HepG2 (cell line): ENCODE results near the gene GTPBP6. TPM values are rescaled to one million over a fixed set of nuclear protein-coding genes. Genes with fewer than 3 reads are reported as not detected.

ENCODE experiments used
- CCAR2 ChIP-seq: fragments of 200-400 bp; formaldehyde crosslinking; optimal IDR thresholded peaks from 2 replicates; pipeline ENCODE3; 2018; ENCODE audit warnings: low read depth, mild to moderate bottlenecking, low read length, moderate library complexity
- CEBPB ChIP-seq: IDR thresholded peaks from 2 replicates; pipeline ENCODE4 v1.6.1; 2011; ENCODE audit warnings: low read depth, low read length, improper control_type of control experiment, borderline replicate concordance
- ETV6 ChIP-seq: sonication (generic); formaldehyde crosslinking; conservative IDR thresholded peaks from 2 replicates; pipeline ENCODE4 v1.4.0; 2020; ENCODE audit warnings: missing genetic modification reagents
- HNF1B ChIP-seq: sonication (generic); formaldehyde crosslinking; IDR thresholded peaks from 2 replicates; pipeline ENCODE4 v1.5.1; 2020; ENCODE audit warnings: mild to moderate bottlenecking, moderate library complexity, missing genetic modification reagents
- KAT2B ChIP-seq: fragments of 150-350 bp; IDR thresholded peaks from 2 replicates; pipeline ENCODE4 v1.6.1; 2014; ENCODE audit warnings: low read depth, low read length, borderline replicate concordance
- MLLT10 ChIP-seq: sonication (generic); formaldehyde crosslinking; IDR thresholded peaks from 2 replicates; pipeline ENCODE4 v1.4.0; 2020; ENCODE audit warnings: missing genetic modification reagents
- MLX ChIP-seq: IDR thresholded peaks from 2 replicates; pipeline ENCODE4 v1.6.1; 2016
- NRL ChIP-seq: sonication (generic); formaldehyde crosslinking; IDR thresholded peaks from 2 replicates; pipeline ENCODE4 v1.5.0; 2020; ENCODE audit warnings: missing genetic modification reagents, mild to moderate bottlenecking, moderate library complexity, borderline replicate concordance
- PAXIP1 ChIP-seq: sonication (generic); formaldehyde crosslinking; conservative IDR thresholded peaks from 2 replicates; pipeline ENCODE4 v1.4.0; 2020; ENCODE audit warnings: mild to moderate bottlenecking, missing genetic modification reagents, moderate library complexity
- POLR2G ChIP-seq: fragments of 200-400 bp; formaldehyde crosslinking; IDR thresholded peaks from 2 replicates; pipeline ENCODE4 v1.6.1; 2018; ENCODE audit warnings: mild to moderate bottlenecking, low read depth, low read length, moderate library complexity
- RFX1 ChIP-seq: fragments of 450-650 bp; IDR thresholded peaks from 2 replicates; pipeline ENCODE4 v1.6.1; 2017
- SOX5 ChIP-seq: IDR thresholded peaks from 2 replicates; pipeline ENCODE4 v1.6.1; 2016; ENCODE audit warnings: borderline replicate concordance
- STAT5B ChIP-seq: sonication (generic); formaldehyde crosslinking; IDR thresholded peaks from 2 replicates; pipeline ENCODE4 v1.4.0; 2020; ENCODE audit warnings: missing genetic modification reagents
- TRIM22 ChIP-seq: fragments of 450-650 bp; IDR thresholded peaks from 2 replicates; pipeline ENCODE4 v1.6.1; 2017
- ZNF124 ChIP-seq: sonication (generic); formaldehyde crosslinking; IDR thresholded peaks from 2 replicates; pipeline ENCODE4 v1.4.0; 2020; ENCODE audit warnings: missing genetic modification reagents
- ZNF253 ChIP-seq: sonication (generic); formaldehyde crosslinking; IDR thresholded peaks from 2 replicates; pipeline ENCODE4 v1.8.0; 2022; ENCODE audit warnings: mild to moderate bottlenecking, missing genetic modification reagents, borderline replicate concordance
- ZNF326 ChIP-seq: sonication (generic); formaldehyde crosslinking; IDR thresholded peaks from 2 replicates; pipeline ENCODE4 v1.4.0; 2020; ENCODE audit warnings: missing genetic modification reagents, borderline replicate concordance
- ZNF343 ChIP-seq: sonication (generic); formaldehyde crosslinking; IDR thresholded peaks from 2 replicates; pipeline ENCODE4 v1.4.0; 2020; ENCODE audit warnings: mild to moderate bottlenecking, missing genetic modification reagents
- ZNF569 ChIP-seq: sonication (generic); formaldehyde crosslinking; IDR thresholded peaks from 2 replicates; pipeline ENCODE4 v1.5.0; 2020; ENCODE audit warnings: mild to moderate bottlenecking, missing genetic modification reagents, moderate library complexity, borderline replicate concordance
- ZNF577 ChIP-seq: sonication (generic); formaldehyde crosslinking; IDR thresholded peaks from 2 replicates; pipeline ENCODE4 v1.4.0; 2020; ENCODE audit warnings: mild to moderate bottlenecking, low read depth, missing genetic modification reagents, borderline replicate concordance
- ZNF782 ChIP-seq: sonication (generic); formaldehyde crosslinking; IDR thresholded peaks from 2 replicates; pipeline ENCODE4 v1.4.0; 2020; ENCODE audit warnings: missing genetic modification reagents, mild to moderate bottlenecking, borderline replicate concordance
- ZNF788 ChIP-seq: sonication (generic); formaldehyde crosslinking; IDR thresholded peaks from 2 replicates; pipeline ENCODE4 v1.5.0; 2020; ENCODE audit warnings: mild to moderate bottlenecking, missing genetic modification reagents, borderline replicate concordance
- ZNF816 ChIP-seq: sonication (generic); formaldehyde crosslinking; IDR thresholded peaks from 2 replicates; pipeline ENCODE4 v1.8.0; 2022; ENCODE audit warnings: missing genetic modification reagents, mild to moderate bottlenecking, borderline replicate concordance
- polyA plus RNA-seq, 8 experiments: library from polyadenylated mRNA; depleted of rRNA in 3 of 8; stranded (reverse) in 7 of 8; unstranded in 1 of 8; fragments of >200 nt; fragmentation: Illumina TruSeq in 4 of 8; extraction: Trizol in 4 of 8; gene quantifications; 2 replicates each; pipeline versions ENCODE4 v1.2.1 to v1.2.3, GENCODE V29; 2011 to 2016; ENCODE audit warnings: low read depth in 4 of 8, missing spikeins in 1 of 8, mixed read lengths in 1 of 8; ENCODE audit not compliant: insufficient read depth in 1 of 8
- total RNA-seq, 5 experiments: library from RNA; depleted of rRNA; stranded (reverse); fragments of >200 nt; fragmentation: Illumina TruSeq; extraction: Trizol; gene quantifications; 2 replicates each; pipeline ENCODE4 v1.2.3, GENCODE V29; 2016; ENCODE audit warnings: low read depth in 1 of 5

GTPBP6 gene
- total and polyA plus RNA-seq, 2 of the 13 experiments (the other 11 are each of a cell fraction or from before 2014, with no cell fraction given): 20.2 to 39.6 TPM

GRCh38 chrX:323721-324628, 5.4 kb upstream of the GTPBP6 start (continued):
- TF ChIP-seq ETV6 (CRISPR knock-in tag) (no peak), ZNF577 (CRISPR knock-in tag) (no peak), ZNF788 (CRISPR knock-in tag) (0 out of 2 replicates have a peak, but pooled peaks have one; percentile 55), HNF1B (CRISPR knock-in tag) (no peak), CEBPB (no peak), KAT2B (no peak), MLX (CRISPR knock-in tag) (no peak), ZNF326 (CRISPR knock-in tag) (no peak), ZNF343 (CRISPR knock-in tag) (no peak), NRL (no peak), ZNF816 (CRISPR knock-in tag) (no peak), POLR2G (peak; percentile 63; the same call in 1 of the 2 replicates), TRIM22 (no peak), ZNF782 (CRISPR knock-in tag) (no peak; the same call in 1 of the 2 replicates), SOX5 (CRISPR knock-in tag) (no peak), STAT5B (CRISPR knock-in tag) (no peak), ZNF569 (CRISPR knock-in tag) (no peak), RFX1 (no peak), PAXIP1 (CRISPR knock-in tag) (no peak), MLLT10 (no peak), CCAR2 (no peak), ZNF253 (CRISPR knock-in tag) (no peak), ZNF124 (CRISPR knock-in tag) (peak; percentile 15; the same call in 1 of the 2 replicates)
